ENCODE measurements around the gene NFIC. TPM values are rescaled to one million over a fixed set of nuclear protein-coding genes. Genes with fewer than 3 reads are reported as not detected.
"Not testable (repeated sequence)": the region's sequence is repeated elsewhere in the genome, so short reads cannot be mapped to it uniquely, and the experiment has no call there.

NFIC gene
- total and polyA plus RNA-seq, 4 experiments from 2014 or later = 1.9 to 30.9 (median 24.6) TPM

GRCh38 chr19:3451451-3451866, 85.1 kb downstream of the NFIC start:
- no peaks in the 10 kb centered on the region for H3K4me1 ChIP-seq (ENCODE audit: insufficient read depth, low read length)
- ChIA-PET POLR2A (ENCODE audit: partially characterized antibody) (no interaction called here), CTCF (ENCODE audit: partially characterized antibody) (interaction anchor here (1.1 kb wide), 1 partner anchor 21 kb away, joined by 3 read pairs; no protein-coding TSS in a partner anchor)
- intact Hi-C loops (cut with micrococcal nuclease) = no loop called here
- no peak overlapping the region for H3K4me3 Mint-ChIP-seq
- no peaks in the 10 kb centered on the region for H3K27me3 Mint-ChIP-seq
- no peaks in the 10 kb centered on the region for H3K9me3 Mint-ChIP-seq
- peaks cover 11% of the 10 kb centered on the region for H3K36me3 ChIP-seq (ENCODE audit: insufficient read depth, low read length)
- DNase-seq = no peak
- H3K27me3 ChIP-seq (ENCODE audit: insufficient read depth, low read length) = no peaks in the 10 kb centered on the region
- no peak overlapping the region for H3K27ac ChIP-seq (ENCODE audit: low read depth, low read length)
- no peak overlapping the region for H3K27ac Mint-ChIP-seq
- H3K36me3 Mint-ChIP-seq = peaks cover 11 to 23% of the 10 kb centered on the region in 2 donors
- no peak overlapping the region for H3K4me3 ChIP-seq (ENCODE audit: low read length in 2 of 2)
- no peaks in the 10 kb centered on the region for H3K4me1 Mint-ChIP-seq
- no peaks in the 10 kb centered on the region for H3K9me3 ChIP-seq (ENCODE audit: control insufficient read depth in 1 of 2, low read length in 2 of 2)

GRCh38 chr19:3452171-3452941, 86.0 kb downstream of the NFIC start:
- POLR2A ChIA-PET (ENCODE audit: partially characterized antibody) = no interaction called here

GRCh38 chr19:3452942-3453214, 86.5 kb downstream of the NFIC start:
- H3K4me1 Mint-ChIP-seq; POLR2A ChIA-PET (ENCODE audit: partially characterized antibody); CTCF ChIA-PET (ENCODE audit: partially characterized antibody); H3K9me3 Mint-ChIP-seq; H3K4me3 ChIP-seq (ENCODE audit: low read length in 2 of 2); H3K9me3 ChIP-seq (ENCODE audit: control insufficient read depth in 1 of 2, low read length in 2 of 2); H3K27me3 ChIP-seq (ENCODE audit: insufficient read depth, low read length); H3K4me1 ChIP-seq (ENCODE audit: insufficient read depth, low read length); H3K27ac Mint-ChIP-seq; DNase-seq; H3K27ac ChIP-seq (ENCODE audit: low read depth, low read length); intact Hi-C loops (cut with micrococcal nuclease); H3K27me3 Mint-ChIP-seq; H3K4me3 Mint-ChIP-seq: not testable (repeated sequence)
- H3K36me3 ChIP-seq (ENCODE audit: insufficient read depth, low read length) = peaks cover 11% of the 10 kb centered on the region
- H3K36me3 Mint-ChIP-seq = peaks cover 11 to 23% of the 10 kb centered on the region in 2 donors

More at GRCh38 chr19:3452171-3452941, 86.0 kb downstream of the NFIC start:
- no peak overlapping the region for H3K27ac ChIP-seq (ENCODE audit: low read depth, low read length)
- Mint-ChIP-seq H3K27me3 (no peaks in the 10 kb centered on the region), H3K9me3 (no peaks in the 10 kb centered on the region), H3K27ac (no peak overlapping the region), H3K36me3 (peaks cover 11 to 23% of the 10 kb centered on the region in 2 donors), H3K4me3 (no peak overlapping the region), H3K4me1 (no peaks in the 10 kb centered on the region)
- H3K4me1 ChIP-seq (ENCODE audit: insufficient read depth, low read length) = no peaks in the 10 kb centered on the region
- peak in 1 of 5 donors; percentile 29 for DNase-seq
- H3K4me3 ChIP-seq (ENCODE audit: low read length in 2 of 2) = no peak overlapping the region
- intact Hi-C loops (cut with micrococcal nuclease) = no loop called here
- CTCF ChIA-PET (ENCODE audit: partially characterized antibody) = interaction anchor here (1.1 kb wide), 1 partner anchor 20 kb away, joined by 3 read pairs; no protein-coding TSS in a partner anchor
- H3K9me3 ChIP-seq (ENCODE audit: control insufficient read depth in 1 of 2, low read length in 2 of 2) = no peaks in the 10 kb centered on the region
- H3K36me3 ChIP-seq (ENCODE audit: insufficient read depth, low read length) = peaks cover 11% of the 10 kb centered on the region
- no peaks in the 10 kb centered on the region for H3K27me3 ChIP-seq (ENCODE audit: insufficient read depth, low read length)

GRCh38 chr19:3453840-3454239, 87.5 kb downstream of the NFIC start:
- H3K27ac Mint-ChIP-seq = no peak overlapping the region
- no peak overlapping the region for H3K4me3 Mint-ChIP-seq
- no peaks in the 10 kb centered on the region for H3K4me1 Mint-ChIP-seq
- intact Hi-C loops (cut with micrococcal nuclease) = no loop called here
- peaks cover 11% of the 10 kb centered on the region for H3K36me3 ChIP-seq (ENCODE audit: insufficient read depth, low read length)
- H3K27me3 Mint-ChIP-seq = no peaks in the 10 kb centered on the region
- H3K4me3 ChIP-seq (ENCODE audit: low read length in 2 of 2) = no peak overlapping the region
- H3K9me3 Mint-ChIP-seq = no peaks in the 10 kb centered on the region
- ChIA-PET POLR2A (ENCODE audit: partially characterized antibody) (no interaction called here), CTCF (ENCODE audit: partially characterized antibody) (no interaction called here)
- H3K36me3 Mint-ChIP-seq = peaks cover 11 to 25% of the 10 kb centered on the region in 2 donors
- DNase-seq = peak in 1 of 5 donors; percentile 8
- H3K27me3 ChIP-seq (ENCODE audit: insufficient read depth, low read length) = no peaks in the 10 kb centered on the region
- H3K9me3 ChIP-seq (ENCODE audit: control insufficient read depth in 1 of 2, low read length in 2 of 2) = no peaks in the 10 kb centered on the region
- no peak overlapping the region for H3K27ac ChIP-seq (ENCODE audit: low read depth, low read length)
- H3K4me1 ChIP-seq (ENCODE audit: insufficient read depth, low read length) = no peaks in the 10 kb centered on the region

GRCh38 chr19:3454656-3455392, 88.4 kb downstream of the NFIC start:
- Mint-ChIP-seq H3K9me3 (no peaks in the 10 kb centered on the region), H3K27ac (no peak overlapping the region), H3K4me1 (no peaks in the 10 kb centered on the region), H3K27me3 (no peaks in the 10 kb centered on the region), H3K4me3 (no peak overlapping the region), H3K36me3 (peaks cover 11 to 27% of the 10 kb centered on the region in 2 donors)
- CTCF ChIA-PET (ENCODE audit: partially characterized antibody) = interaction anchor here (0.6 kb wide), 1 partner anchor 30 kb away, joined by 3 read pairs; no protein-coding TSS in a partner anchor
- DNase-seq = peak in 1 of 5 donors; percentile 16
- Histone ChIP-seq H3K9me3 (ENCODE audit: control insufficient read depth in 1 of 2, low read length in 2 of 2) (no peaks in the 10 kb centered on the region), H3K27me3 (ENCODE audit: insufficient read depth, low read length) (no peaks in the 10 kb centered on the region), H3K36me3 (ENCODE audit: insufficient read depth, low read length) (peaks cover 11% of the 10 kb centered on the region), H3K27ac (ENCODE audit: low read depth, low read length) (no peak overlapping the region), H3K4me1 (ENCODE audit: insufficient read depth, low read length) (no peaks in the 10 kb centered on the region), H3K4me3 (ENCODE audit: low read length in 2 of 2) (no peak overlapping the region)
- POLR2A ChIA-PET (ENCODE audit: partially characterized antibody) = no interaction called here
- intact Hi-C loops (cut with micrococcal nuclease) = no loop called here

- POLR2A ChIA-PET (ENCODE audit: partially characterized antibody) = no interaction called here
Observed at GRCh38 chr19:3455393-3455955, 89.1 kb downstream of the NFIC start.

GRCh38 chr19:3455960-3456601, 89.7 kb downstream of the NFIC start:
- Histone ChIP-seq H3K9me3 (ENCODE audit: control insufficient read depth in 1 of 2, low read length in 2 of 2) (no peaks in the 10 kb centered on the region), H3K27me3 (ENCODE audit: insufficient read depth, low read length) (no peaks in the 10 kb centered on the region), H3K4me1 (ENCODE audit: insufficient read depth, low read length) (no peaks in the 10 kb centered on the region), H3K27ac (ENCODE audit: low read depth, low read length) (no peak overlapping the region), H3K36me3 (ENCODE audit: insufficient read depth, low read length) (peaks cover 10% of the 10 kb centered on the region), H3K4me3 (ENCODE audit: low read length in 2 of 2) (no peak overlapping the region)
- ChIA-PET CTCF (ENCODE audit: partially characterized antibody) (no interaction called here), POLR2A (ENCODE audit: partially characterized antibody) (no interaction called here)
- intact Hi-C loops (cut with micrococcal nuclease) = no loop called here
- no peak overlapping the region for H3K27ac Mint-ChIP-seq
- H3K9me3 Mint-ChIP-seq = no peaks in the 10 kb centered on the region
- no peaks in the 10 kb centered on the region for H3K4me1 Mint-ChIP-seq
- H3K4me3 Mint-ChIP-seq = no peak overlapping the region
- no peaks in the 10 kb centered on the region for H3K27me3 Mint-ChIP-seq
- peak in 1 of 5 donors; percentile 14 for DNase-seq
- peaks cover 5 to 21% of the 10 kb centered on the region in 2 donors for H3K36me3 Mint-ChIP-seq

More at GRCh38 chr19:3455393-3455955, 89.1 kb downstream of the NFIC start:
- Histone ChIP-seq H3K4me3 (ENCODE audit: low read length in 2 of 2) (no peak overlapping the region), H3K27ac (ENCODE audit: low read depth, low read length) (no peak overlapping the region), H3K27me3 (ENCODE audit: insufficient read depth, low read length) (no peaks in the 10 kb centered on the region), H3K9me3 (ENCODE audit: control insufficient read depth in 1 of 2, low read length in 2 of 2) (no peaks in the 10 kb centered on the region), H3K4me1 (ENCODE audit: insufficient read depth, low read length) (no peaks in the 10 kb centered on the region), H3K36me3 (ENCODE audit: insufficient read depth, low read length) (peaks cover 11% of the 10 kb centered on the region)
- DNase-seq = peak in 1 of 5 donors; percentile 7
- CTCF ChIA-PET (ENCODE audit: partially characterized antibody) = no interaction called here
- no peaks in the 10 kb centered on the region for H3K27me3 Mint-ChIP-seq
- peaks cover 11 to 27% of the 10 kb centered on the region in 2 donors for H3K36me3 Mint-ChIP-seq
- intact Hi-C loops (cut with micrococcal nuclease) = no loop called here
- no peak overlapping the region for H3K27ac Mint-ChIP-seq
- H3K9me3 Mint-ChIP-seq = no peaks in the 10 kb centered on the region
- no peak overlapping the region for H3K4me3 Mint-ChIP-seq
- no peaks in the 10 kb centered on the region for H3K4me1 Mint-ChIP-seq
